HG02763 (cell line): Measurements from ENCODE around the gene TLE5.

Source experiments
- ATAC-seq: cut with Tn5 transposase; IDR thresholded peaks from one replicate; pipeline ENCODE4 v1.9.1; 2021; ENCODE audit warnings: mild to moderate bottlenecking, moderate library complexity; ENCODE audit not compliant: unreplicated experiment

TLE5 gene

GRCh38 chr19:3003046-3003445 is 59.2 kb downstream of the TLE5 start:
- ATAC-seq = no peak
